Tibial artery (tissue), 4 donors: ENCODE measurements around the gene DHRS9.
"Not testable (repeated sequence)": the region's sequence is repeated elsewhere in the genome, so short reads cannot be mapped to it uniquely, and the experiment has no call there.

Source experiments
- DNase-seq, 2 donors: peaks; one replicate each; pipeline ENCODE4 v3.0.0-alpha.2; 2019
- H3K27ac ChIP-seq, 2 donors: fragments of 200-600 bp; sonication (generic) in 1 of 2; 1 replicate in 1 of 2; 2 replicates in 1 of 2; pipeline ENCODE4 v1.5.1; 2018 to 2019; ENCODE audit warnings: mild to moderate bottlenecking in 1 of 2
- H3K27me3 ChIP-seq, 2 donors: fragments of 200-600 bp; sonication (generic) in 1 of 2; one replicate each; pipeline versions ENCODE4 v1.5.1 to v1.6.0; 2016 to 2019
- H3K36me3 ChIP-seq, 3 donors: fragments of 200-600 bp; sonication (generic) in 2 of 3; one replicate each; pipeline ENCODE4 v1.5.1; 2016 to 2019; ENCODE audit warnings: mild to moderate bottlenecking in 2 of 3
- H3K4me1 ChIP-seq, 4 donors: fragments of 200-600 bp; sonication (generic) in 2 of 4; 1 replicate in 3 of 4; 2 replicates in 1 of 4; pipeline ENCODE4 v1.5.1; 2016 to 2019
- H3K4me3 ChIP-seq, 2 donors: fragments of 200-600 bp; sonication (generic) in 1 of 2; 1 replicate in 1 of 2; 2 replicates in 1 of 2; pipeline ENCODE4 v1.5.1; 2018 to 2019; ENCODE audit warnings: mild to moderate bottlenecking in 2 of 2
- H3K9me3 ChIP-seq, 3 donors: fragments of 200-600 bp; sonication (generic) in 1 of 3; one replicate each; pipeline ENCODE4 v1.5.1; 2016 to 2019
- intact Hi-C: fragments of 100-400 bp; cut with DNase I; formaldehyde crosslinking; loops from one replicate; pipeline ENCODE4 v1.15.0; 2023; ENCODE audit warnings: low total_unique reads
- TF ChIP-seq, protein P1 (sequence below), 2 experiments: fragments of 200-600 bp in 1 of 2; fragments of 450-650 bp in 1 of 2; IDR thresholded peaks; one replicate each; pipeline ENCODE4 v1.5.1; 2017 to 2019; ENCODE audit warnings: antibody characterized with exemption in 2 of 2, mild to moderate bottlenecking in 1 of 2, moderate library complexity in 1 of 2

DHRS9 gene

DNA sequence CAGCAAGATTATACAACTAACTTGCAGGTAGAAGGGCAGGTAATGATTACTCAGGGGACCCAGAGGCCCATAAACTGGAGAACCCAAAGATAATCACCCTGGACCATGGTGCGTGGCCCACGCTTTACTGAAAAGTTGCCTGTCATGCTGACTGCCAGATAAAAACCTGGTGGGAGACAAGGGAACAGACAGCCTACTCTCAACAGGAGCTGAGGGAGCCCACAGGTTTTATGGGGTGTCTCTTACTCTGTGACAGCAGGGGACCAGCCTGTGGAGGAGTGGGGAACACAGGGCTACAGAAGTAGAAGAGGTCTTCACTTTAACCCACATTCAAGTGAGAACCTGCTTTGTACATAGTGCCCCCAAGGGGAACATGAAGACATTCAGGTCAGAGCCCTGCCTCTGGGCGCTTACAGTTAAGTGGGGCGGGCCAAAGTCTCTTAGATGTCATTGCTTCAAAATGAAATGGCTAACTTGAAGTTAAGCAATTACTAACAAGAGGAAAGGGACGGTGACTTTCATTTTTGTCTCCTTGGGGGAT, 60.4 kb downstream of the DHRS9 start:
- TF ChIP-seq, protein P1, sequence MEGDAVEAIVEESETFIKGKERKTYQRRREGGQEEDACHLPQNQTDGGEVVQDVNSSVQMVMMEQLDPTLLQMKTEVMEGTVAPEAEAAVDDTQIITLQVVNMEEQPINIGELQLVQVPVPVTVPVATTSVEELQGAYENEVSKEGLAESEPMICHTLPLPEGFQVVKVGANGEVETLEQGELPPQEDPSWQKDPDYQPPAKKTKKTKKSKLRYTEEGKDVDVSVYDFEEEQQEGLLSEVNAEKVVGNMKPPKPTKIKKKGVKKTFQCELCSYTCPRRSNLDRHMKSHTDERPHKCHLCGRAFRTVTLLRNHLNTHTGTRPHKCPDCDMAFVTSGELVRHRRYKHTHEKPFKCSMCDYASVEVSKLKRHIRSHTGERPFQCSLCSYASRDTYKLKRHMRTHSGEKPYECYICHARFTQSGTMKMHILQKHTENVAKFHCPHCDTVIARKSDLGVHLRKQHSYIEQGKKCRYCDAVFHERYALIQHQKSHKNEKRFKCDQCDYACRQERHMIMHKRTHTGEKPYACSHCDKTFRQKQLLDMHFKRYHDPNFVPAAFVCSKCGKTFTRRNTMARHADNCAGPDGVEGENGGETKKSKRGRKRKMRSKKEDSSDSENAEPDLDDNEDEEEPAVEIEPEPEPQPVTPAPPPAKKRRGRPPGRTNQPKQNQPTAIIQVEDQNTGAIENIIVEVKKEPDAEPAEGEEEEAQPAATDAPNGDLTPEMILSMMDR (IDR thresholded peaks at IDR 0.05), result no peak
- Histone ChIP-seq H3K27ac (no peak overlapping the region), H3K36me3 (no peaks in the 10 kb centered on the region), H3K9me3 (no peaks in the 10 kb centered on the region), H3K27me3 (no peaks in the 10 kb centered on the region), H3K4me3 (no peak overlapping the region), H3K4me1 (no peaks in the 10 kb centered on the region)
- intact Hi-C loops, result no loop called here
- DNase-seq, result no peak

DNA sequence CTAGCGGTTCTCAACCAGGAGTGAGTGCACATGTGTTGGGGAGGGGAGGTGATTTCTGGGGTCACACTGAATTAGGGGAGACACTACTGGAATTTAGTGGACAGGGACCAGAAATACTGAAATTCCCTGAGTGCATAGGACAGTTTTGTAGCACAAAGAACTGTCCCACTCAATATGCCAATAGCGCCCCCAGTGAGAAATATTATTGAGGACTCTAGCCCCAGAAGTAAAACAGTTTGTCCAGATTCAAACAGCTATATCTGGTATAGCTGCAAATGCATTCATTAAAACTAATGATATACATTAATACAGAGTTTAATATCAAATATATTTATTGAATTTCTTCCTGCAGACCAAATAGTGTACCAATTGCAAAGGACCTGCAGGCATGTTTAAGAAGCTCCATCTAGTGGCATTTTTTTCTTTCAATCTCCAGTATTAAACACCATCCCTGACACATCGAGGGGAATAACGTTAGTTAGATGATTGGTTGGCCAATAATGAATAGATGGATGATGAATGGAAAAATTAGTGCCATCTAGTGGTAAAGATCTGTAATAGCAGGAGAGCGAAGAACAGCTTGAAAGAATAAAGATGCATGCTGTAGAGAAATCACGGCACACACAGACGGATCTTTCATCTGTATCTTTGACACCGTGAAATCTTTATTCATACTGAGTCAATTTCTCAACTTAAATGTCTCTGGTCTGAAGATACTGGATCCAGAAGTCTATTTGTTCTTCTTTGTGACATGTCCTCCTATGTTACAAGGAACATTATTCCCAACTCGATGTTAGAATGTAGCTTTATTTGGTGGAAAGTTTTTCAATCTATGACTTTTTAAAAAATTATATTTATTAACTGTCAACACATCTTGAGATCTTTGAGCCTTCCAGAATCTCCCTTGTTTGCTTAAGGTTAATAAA, 62.5 kb downstream of the DHRS9 start:
- TF ChIP-seq, protein P1 (IDR thresholded peaks at IDR 0.05), result peak; percentile 66 to 74
- no peak overlapping the region for H3K4me3 ChIP-seq
- H3K27me3 ChIP-seq, result no peaks in the 10 kb centered on the region
- H3K9me3 ChIP-seq, result no peaks in the 10 kb centered on the region
- DNase-seq, result no peak
- H3K36me3 ChIP-seq, result no peaks in the 10 kb centered on the region
- no peak overlapping the region for H3K27ac ChIP-seq
- H3K4me1 ChIP-seq, result no peaks in the 10 kb centered on the region
- intact Hi-C loops, result no loop called here

DNA sequence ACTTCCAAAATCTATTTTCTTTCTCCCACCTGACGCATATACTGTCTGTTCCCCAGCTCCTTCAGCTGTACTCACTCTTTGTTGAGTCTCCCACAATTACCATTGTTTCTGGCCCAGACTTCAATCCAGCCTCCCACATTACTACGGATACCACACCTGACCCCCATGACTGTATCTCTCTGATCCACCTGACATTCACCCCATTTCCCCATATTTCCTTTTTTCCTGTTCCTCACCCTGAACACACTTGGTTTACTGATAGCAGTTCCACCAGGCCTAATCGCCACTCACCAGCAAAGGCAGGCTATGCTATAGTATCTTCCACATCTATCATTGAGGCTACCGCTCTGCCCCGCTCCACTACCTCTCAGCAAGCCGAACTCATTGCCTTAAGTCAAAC, 64.9 kb downstream of the DHRS9 start:
- H3K27me3 ChIP-seq, intact Hi-C loops, H3K9me3 ChIP-seq, H3K27ac ChIP-seq, H3K36me3 ChIP-seq, DNase-seq, H3K4me1 ChIP-seq, H3K4me3 ChIP-seq: not testable (repeated sequence)

DNA sequence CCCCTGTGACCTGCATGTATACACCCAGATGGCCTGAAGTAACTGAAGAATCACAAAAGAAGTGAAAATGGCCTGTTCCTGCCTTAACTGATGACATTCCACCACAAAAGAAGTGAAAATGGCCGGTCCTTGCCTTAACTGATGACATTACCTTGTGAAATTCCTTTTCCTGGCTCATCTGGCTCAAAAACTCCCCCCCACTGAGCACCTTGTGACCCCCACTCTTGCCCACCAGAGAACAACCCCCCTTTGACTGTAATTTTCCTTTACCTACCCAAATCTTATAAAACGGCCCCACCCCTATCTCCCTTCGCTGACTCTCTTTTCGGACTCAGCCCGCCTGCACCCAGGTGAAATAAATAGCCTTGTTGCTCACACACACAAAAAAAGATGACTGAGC, 67.1 kb downstream of the DHRS9 start:
- H3K4me1 ChIP-seq, H3K36me3 ChIP-seq, H3K27ac ChIP-seq, H3K9me3 ChIP-seq, DNase-seq, intact Hi-C loops, H3K27me3 ChIP-seq, H3K4me3 ChIP-seq: not testable (repeated sequence)

DNA sequence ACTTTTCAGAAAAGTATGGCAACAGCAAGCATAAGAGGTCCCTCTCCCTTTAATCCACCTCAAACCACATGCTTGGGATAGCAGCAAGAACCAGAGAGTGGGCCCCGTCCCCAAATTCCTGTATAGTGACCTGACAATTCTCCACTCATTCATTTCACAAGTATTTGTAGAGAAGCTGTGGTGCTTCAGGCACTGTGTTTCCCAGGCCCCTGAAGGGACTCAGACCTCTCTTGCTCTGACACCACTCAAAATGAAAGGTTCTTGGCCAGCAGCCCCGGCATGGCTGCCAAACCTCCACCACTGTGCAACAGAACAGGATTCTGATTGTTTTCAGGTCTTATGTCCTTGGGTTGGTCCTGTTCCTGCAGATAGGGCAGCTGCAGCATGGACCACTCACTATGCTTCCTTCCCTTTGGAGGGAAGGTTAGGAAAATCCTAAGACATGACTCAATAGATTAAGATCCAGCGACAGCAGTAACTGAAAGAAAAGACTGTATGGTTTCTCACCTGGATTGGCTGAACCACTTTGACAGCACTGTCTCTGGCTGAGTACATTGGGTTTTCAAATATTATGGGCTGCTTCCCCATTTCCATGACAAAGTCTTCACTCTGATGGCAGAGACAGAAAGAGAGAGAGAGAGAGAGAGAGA, 67.6 kb downstream of the DHRS9 start:
- intact Hi-C loops, result no loop called here
- no peak for DNase-seq
- TF ChIP-seq, protein P1 (IDR thresholded peaks at IDR 0.05), result no peak

DNA sequence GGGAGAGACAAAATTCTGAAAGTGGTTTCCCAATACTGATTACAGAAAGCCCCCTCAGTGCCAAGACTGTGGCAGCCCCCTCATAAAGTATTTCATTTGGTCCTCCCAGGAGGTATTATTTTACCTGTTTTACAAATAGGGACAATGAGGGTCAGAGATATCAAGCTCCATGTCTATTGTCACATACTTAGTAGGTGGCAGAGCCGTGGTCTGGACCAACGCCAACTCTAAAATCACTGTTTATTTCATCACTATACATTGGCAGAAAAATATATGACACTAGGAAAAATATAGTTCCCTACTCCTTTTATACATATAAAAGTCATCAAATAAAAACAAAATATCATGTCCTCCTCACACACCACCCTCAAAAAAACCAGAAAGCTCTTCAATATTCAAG, 68.6 kb downstream of the DHRS9 start:
- intact Hi-C loops, result no loop called here
- Histone ChIP-seq H3K4me1 (no peaks in the 10 kb centered on the region), H3K4me3 (no peak overlapping the region), H3K36me3 (no peaks in the 10 kb centered on the region), H3K27ac (no peak overlapping the region), H3K27me3 (no peaks in the 10 kb centered on the region), H3K9me3 (no peaks in the 10 kb centered on the region)
- DNase-seq, result no peak
- TF ChIP-seq, protein P1 (IDR thresholded peaks at IDR 0.05), result no peak

More for the DNA sequence above, 67.6 kb downstream of the DHRS9 start:
- Histone ChIP-seq H3K27me3 (no peaks in the 10 kb centered on the region), H3K36me3 (no peaks in the 10 kb centered on the region), H3K4me3 (no peak overlapping the region), H3K9me3 (no peaks in the 10 kb centered on the region), H3K4me1 (no peaks in the 10 kb centered on the region), H3K27ac (no peak overlapping the region)
